Neural cell (in vitro differentiated cells): Measurements from ENCODE around the gene RAB1A.
A peak's percentile ranks its signal among the peaks of the same experiment; 100 is the strongest.

Source experiments
- TAF1 ChIP-seq: IDR thresholded peaks from 2 replicates; pipeline ENCODE4 v1.6.1; 2012; ENCODE audit warnings: low read depth
- TF ChIP-seq, protein P1 (sequence below): fragments of 450-650 bp; IDR thresholded peaks from 2 replicates; pipeline ENCODE4 v1.5.1; 2014; ENCODE audit warnings: antibody characterized with exemption, mild to moderate bottlenecking, moderate library complexity; ENCODE audit not compliant: poor library complexity, severe bottlenecking

DNA sequence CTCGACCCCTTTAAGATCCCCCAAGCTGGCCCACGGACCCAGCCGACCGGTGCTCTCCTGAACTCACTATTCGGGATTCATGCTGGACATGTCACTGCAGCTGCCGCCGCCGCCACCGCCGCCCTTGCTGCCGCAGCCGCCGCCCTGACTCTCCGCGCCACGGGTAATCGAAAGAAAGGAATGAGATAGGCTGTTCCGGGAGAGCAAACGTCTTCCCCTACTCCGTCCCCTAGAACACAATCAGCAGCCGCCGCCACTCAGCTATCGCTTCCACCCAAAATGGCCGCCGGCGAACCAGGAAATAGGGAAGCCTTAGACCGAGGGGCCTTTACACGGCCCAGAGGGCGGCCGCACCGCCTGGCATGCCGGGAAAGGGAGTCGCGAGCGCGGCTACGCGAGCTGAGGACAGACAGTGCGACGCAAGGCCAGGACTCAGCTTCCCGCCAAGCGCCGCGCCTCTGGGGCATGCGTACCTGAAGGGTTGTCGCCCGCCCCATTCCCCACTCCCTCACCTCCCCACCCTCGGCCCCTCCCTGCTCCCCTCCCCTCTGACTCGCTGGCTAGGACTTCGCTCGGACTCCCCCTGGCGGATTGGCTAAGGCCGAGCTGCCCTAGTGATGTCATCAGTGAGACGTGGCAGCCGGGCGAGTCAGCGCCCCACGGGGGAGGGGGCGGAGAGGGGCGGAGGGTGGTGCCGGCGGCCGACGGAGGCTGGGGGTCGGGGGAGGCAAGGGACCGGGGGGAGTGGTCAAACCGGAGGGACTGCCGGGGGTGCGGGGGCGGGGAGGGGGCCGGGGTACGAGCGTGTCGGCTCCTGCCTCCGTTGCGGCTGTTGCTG is at the start of gene RAB1A:
- TF ChIP-seq, protein P1, sequence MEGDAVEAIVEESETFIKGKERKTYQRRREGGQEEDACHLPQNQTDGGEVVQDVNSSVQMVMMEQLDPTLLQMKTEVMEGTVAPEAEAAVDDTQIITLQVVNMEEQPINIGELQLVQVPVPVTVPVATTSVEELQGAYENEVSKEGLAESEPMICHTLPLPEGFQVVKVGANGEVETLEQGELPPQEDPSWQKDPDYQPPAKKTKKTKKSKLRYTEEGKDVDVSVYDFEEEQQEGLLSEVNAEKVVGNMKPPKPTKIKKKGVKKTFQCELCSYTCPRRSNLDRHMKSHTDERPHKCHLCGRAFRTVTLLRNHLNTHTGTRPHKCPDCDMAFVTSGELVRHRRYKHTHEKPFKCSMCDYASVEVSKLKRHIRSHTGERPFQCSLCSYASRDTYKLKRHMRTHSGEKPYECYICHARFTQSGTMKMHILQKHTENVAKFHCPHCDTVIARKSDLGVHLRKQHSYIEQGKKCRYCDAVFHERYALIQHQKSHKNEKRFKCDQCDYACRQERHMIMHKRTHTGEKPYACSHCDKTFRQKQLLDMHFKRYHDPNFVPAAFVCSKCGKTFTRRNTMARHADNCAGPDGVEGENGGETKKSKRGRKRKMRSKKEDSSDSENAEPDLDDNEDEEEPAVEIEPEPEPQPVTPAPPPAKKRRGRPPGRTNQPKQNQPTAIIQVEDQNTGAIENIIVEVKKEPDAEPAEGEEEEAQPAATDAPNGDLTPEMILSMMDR: peak; percentile 43
- peak; percentile 96 for TF ChIP-seq TAF1
